GM12873 (cell line): ENCODE results near the gene POLD3.
A peak's percentile ranks its signal among the peaks of the same experiment; 100 is the strongest.

Experiments used
- TF ChIP-seq, protein P1 (sequence below): IDR thresholded peaks from 2 replicates; pipeline ENCODE4 v1.5.1; 2012; ENCODE audit warnings: low read depth, mild to moderate bottlenecking, moderate library complexity, low read length, control low read depth; ENCODE audit not compliant: insufficient read depth; ENCODE audit errors: missing control alignments

Gene POLD3

DNA sequence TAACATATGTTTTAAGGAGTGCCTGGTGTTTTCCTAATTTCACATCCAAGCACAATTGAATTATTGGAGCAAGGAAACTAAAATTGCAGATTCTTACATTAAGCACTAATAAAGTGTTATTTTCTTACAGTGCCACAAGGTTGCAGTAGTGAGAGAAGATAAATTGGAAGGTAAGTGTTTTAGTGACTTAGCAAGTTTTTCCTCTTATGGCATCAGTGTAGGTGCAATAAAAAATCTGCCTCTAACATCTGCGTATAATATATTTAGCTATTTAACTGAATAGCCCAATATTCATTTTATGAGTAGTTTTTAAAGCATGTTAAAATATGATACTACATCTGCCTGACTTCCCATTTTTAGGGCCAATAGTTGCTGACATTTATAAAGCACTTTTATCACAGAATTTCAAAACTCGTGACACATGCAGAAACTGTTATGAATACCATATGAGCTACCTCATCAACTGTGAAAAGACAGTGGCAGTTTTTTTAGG, 19.0 kb downstream of the POLD3 start:
- TF ChIP-seq, protein P1, sequence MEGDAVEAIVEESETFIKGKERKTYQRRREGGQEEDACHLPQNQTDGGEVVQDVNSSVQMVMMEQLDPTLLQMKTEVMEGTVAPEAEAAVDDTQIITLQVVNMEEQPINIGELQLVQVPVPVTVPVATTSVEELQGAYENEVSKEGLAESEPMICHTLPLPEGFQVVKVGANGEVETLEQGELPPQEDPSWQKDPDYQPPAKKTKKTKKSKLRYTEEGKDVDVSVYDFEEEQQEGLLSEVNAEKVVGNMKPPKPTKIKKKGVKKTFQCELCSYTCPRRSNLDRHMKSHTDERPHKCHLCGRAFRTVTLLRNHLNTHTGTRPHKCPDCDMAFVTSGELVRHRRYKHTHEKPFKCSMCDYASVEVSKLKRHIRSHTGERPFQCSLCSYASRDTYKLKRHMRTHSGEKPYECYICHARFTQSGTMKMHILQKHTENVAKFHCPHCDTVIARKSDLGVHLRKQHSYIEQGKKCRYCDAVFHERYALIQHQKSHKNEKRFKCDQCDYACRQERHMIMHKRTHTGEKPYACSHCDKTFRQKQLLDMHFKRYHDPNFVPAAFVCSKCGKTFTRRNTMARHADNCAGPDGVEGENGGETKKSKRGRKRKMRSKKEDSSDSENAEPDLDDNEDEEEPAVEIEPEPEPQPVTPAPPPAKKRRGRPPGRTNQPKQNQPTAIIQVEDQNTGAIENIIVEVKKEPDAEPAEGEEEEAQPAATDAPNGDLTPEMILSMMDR, result peak; percentile 42

- TF ChIP-seq, protein P1, result no peak
Measured at GRCh38 chr11:74612877-74613276, 20.5 kb downstream of the POLD3 start.

GRCh38 chr11:74615311-74615710, 22.9 kb downstream of the POLD3 start:
- TF ChIP-seq, protein P1, result no peak

DNA sequence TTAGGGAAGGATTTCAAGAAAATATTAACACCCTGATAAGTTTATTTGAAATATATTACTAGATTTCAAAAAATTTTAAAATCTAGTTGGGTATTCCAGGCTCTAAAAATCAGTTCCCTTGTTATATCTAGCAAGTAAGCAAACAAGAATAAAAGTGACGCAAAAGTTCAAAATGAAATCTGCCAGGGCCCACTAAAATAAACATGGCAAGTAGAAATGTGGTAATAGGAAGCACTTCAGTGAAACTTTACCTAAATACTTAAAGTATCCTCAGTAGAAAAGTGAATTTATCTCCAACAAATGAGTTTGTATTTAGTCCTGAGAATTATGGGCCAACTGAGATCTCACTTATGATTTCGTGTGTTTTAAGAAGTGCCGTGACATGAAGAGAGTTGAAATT, 23.6 kb downstream of the POLD3 start:
- TF ChIP-seq, protein P1, result no peak

DNA sequence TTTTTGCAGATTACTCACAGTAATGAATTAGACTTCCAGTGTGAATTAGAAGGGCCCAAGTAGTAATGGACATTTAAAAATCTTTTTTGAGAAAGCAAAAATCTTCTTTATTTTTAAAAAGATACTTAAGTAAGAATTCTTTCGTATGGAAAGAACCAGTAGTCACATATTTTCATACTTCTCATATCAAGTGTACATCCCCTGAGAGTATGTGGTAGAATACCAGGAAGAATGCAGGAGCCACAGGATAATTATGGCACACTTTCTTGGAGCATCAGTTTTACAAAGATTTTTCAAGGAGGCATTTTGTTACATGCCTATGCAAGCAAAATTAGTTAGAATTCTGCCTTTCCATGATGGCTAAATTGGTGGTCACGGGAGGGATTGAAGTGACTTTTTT, 28.1 kb downstream of the POLD3 start:
- TF ChIP-seq, protein P1, result no peak

GRCh38 chr11:74626130-74626529, 33.7 kb downstream of the POLD3 start:
- TF ChIP-seq, protein P1, result no peak

GRCh38 chr11:74626604-74627003, 34.2 kb downstream of the POLD3 start:
- TF ChIP-seq, protein P1, result no peak
